ENCODE results near the gene NAT8L. TPM values are rescaled to one million over a fixed set of nuclear protein-coding genes. Genes with fewer than 3 reads are reported as not detected.

Gene NAT8L
- total and polyA plus RNA-seq, 2 of the 13 experiments (the other 11 are each of a cell fraction or from before 2014, with no cell fraction given): 2.2 to 3.3 TPM

DNA sequence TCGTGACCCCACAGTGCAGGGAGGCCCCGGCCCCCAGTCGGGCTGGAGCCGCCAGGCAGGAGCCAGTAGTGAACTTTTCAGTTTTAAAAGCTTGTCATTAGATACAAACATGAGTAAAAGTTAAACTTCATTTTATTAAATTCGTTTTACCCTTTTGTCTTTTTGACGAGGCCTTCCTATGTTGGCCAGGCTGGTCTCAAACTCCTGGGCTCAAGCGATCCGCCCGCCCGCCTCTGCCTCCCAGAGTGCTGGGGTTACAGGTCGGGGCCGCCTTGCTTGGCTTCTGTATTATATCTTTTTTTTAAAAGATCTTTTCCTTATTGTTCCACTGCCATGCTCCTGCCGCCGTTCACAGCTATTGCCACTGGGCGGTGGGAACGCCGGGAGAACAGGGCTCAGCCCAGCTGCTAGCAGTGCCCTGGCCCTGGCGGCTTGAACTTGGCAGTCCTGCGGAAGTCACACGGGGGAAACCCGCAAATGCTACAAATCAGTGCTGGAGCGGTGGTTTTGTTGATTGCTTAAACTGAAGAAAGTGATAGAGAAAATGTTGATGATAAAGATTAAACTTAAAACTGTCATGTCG is 49.4 kb upstream of the NAT8L start (continued):
- no peak for TF ChIP-seq TERF1 (CRISPR knock-in tag; IDR thresholded peaks at IDR 0.05)
- TF ChIP-seq ARID5B (CRISPR knock-in tag; IDR thresholded peaks at IDR 0.05): no peak
- TF ChIP-seq, protein P1, sequence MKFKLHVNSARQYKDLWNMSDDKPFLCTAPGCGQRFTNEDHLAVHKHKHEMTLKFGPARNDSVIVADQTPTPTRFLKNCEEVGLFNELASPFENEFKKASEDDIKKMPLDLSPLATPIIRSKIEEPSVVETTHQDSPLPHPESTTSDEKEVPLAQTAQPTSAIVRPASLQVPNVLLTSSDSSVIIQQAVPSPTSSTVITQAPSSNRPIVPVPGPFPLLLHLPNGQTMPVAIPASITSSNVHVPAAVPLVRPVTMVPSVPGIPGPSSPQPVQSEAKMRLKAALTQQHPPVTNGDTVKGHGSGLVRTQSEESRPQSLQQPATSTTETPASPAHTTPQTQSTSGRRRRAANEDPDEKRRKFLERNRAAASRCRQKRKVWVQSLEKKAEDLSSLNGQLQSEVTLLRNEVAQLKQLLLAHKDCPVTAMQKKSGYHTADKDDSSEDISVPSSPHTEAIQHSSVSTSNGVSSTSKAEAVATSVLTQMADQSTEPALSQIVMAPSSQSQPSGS (CRISPR knock-in tag; IDR thresholded peaks at IDR 0.05): no peak
- no peak; the same call in 1 of the 2 replicates for TF ChIP-seq ZNF761 (CRISPR knock-in tag; conservative IDR thresholded peaks at IDR 0.05)
- no peak for TF ChIP-seq TIGD3 (CRISPR knock-in tag; IDR thresholded peaks at IDR 0.05; ENCODE audit: borderline replicate concordance)
- no peak for TF ChIP-seq ZNF775 (CRISPR knock-in tag; IDR thresholded peaks at IDR 0.05; ENCODE audit: borderline replicate concordance)
- TF ChIP-seq RAD21 (CRISPR knock-in tag; IDR thresholded peaks at IDR 0.05): peak; percentile 5; the same call in 1 of the 2 replicates
- TF ChIP-seq YY1 (IDR thresholded peaks at IDR 0.05; ENCODE audit: insufficient read depth, insufficient replicate concordance, low read depth, low read length): no peak
- 0 out of 2 replicates have a peak, but pooled peaks have one; percentile 22 for TF ChIP-seq GFI1 (CRISPR knock-in tag; IDR thresholded peaks at IDR 0.05; ENCODE audit: borderline replicate concordance)
- TF ChIP-seq, protein P2, sequence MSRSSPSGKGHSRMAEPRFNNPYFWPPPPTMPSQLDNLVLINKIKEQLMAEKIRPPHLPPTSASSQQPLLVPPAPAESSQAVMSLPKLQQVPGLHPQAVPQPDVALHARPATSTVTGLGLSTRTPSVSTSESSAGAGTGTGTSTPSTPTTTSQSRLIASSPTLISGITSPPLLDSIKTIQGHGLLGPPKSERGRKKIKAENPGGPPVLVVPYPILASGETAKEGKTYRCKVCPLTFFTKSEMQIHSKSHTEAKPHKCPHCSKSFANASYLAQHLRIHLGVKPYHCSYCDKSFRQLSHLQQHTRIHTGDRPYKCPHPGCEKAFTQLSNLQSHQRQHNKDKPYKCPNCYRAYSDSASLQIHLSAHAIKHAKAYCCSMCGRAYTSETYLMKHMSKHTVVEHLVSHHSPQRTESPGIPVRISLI (CRISPR knock-in tag; IDR thresholded peaks at IDR 0.05; ENCODE audit: borderline replicate concordance): 0 out of 2 replicates have a peak, but pooled peaks have one; percentile 19
- no peak for TF ChIP-seq ATF3 (CRISPR knock-in tag; IDR thresholded peaks at IDR 0.05)
- TF ChIP-seq FOXA3 (CRISPR knock-in tag; IDR thresholded peaks at IDR 0.05): no peak
- TF ChIP-seq TOPORS (CRISPR knock-in tag; IDR thresholded peaks at IDR 0.05): no peak
- TF ChIP-seq, protein P3, sequence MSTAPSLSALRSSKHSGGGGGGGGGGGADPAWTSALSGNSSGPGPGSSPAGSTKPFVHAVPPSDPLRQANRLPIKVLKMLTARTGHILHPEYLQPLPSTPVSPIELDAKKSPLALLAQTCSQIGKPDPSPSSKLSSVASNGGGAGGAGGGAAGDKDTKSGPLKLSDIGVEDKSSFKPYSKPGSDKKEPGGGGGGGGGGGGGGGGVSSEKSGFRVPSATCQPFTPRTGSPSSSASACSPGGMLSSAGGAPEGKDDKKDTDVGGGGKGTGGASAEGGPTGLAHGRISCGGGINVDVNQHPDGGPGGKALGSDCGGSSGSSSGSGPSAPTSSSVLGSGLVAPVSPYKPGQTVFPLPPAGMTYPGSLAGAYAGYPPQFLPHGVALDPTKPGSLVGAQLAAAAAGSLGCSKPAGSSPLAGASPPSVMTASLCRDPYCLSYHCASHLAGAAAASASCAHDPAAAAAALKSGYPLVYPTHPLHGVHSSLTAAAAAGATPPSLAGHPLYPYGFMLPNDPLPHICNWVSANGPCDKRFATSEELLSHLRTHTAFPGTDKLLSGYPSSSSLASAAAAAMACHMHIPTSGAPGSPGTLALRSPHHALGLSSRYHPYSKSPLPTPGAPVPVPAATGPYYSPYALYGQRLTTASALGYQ (CRISPR knock-in tag; IDR thresholded peaks at IDR 0.05): no peak
